HFFc6 (cell line): ENCODE measurements around the gene HIVEP1. TPM values are rescaled to one million over a fixed set of nuclear protein-coding genes. Genes with fewer than 3 reads are reported as not detected.

Experiments
- DNase-seq: peaks from one replicate; pipeline ENCODE4 v3.0.0-alpha.2; 2018
- H3K27ac Mint-ChIP-seq: 2 replicates; pipeline ENCODE4 v1.8.0; 2020; ENCODE audit warnings: mild to moderate bottlenecking, mixed read lengths
- H3K27me3 Mint-ChIP-seq: 2 replicates; pipeline ENCODE4 v1.8.0; 2021; ENCODE audit warnings: mild to moderate bottlenecking, moderate library complexity, mixed read lengths; ENCODE audit not compliant: insufficient read depth
- H3K36me3 Mint-ChIP-seq: 2 replicates; pipeline ENCODE4 v1.8.0; 2021; ENCODE audit warnings: low read depth, mixed read lengths
- H3K4me1 Mint-ChIP-seq: 2 replicates; pipeline ENCODE4 v1.8.0; 2020; ENCODE audit warnings: low read depth, mixed read lengths
- H3K4me3 Mint-ChIP-seq: 2 replicates; pipeline ENCODE4 v1.8.0; 2020; ENCODE audit warnings: mild to moderate bottlenecking, moderate library complexity, mixed read lengths
- H3K9me3 Mint-ChIP-seq: 2 replicates; pipeline ENCODE4 v1.8.0; 2020; ENCODE audit warnings: mild to moderate bottlenecking, mixed read lengths
- CTCF ChIP-seq: fragments of 200-600 bp; sonication (generic); IDR thresholded peaks from 2 replicates; pipeline ENCODE4 v1.5.0; 2021; ENCODE audit warnings: antibody characterized with exemption, mild to moderate bottlenecking
- total RNA-seq, 6 experiments: library from RNA; stranded (reverse); fragmentation: NEBNext Ultra II Directional; extraction: Animal tissue kit (Norgen Biotek cat#: 25700); gene quantifications; 2 replicates in 1 of 6; 3 replicates in 5 of 6; pipeline ENCODE4 v1.2.3, GENCODE V29; 2021

Gene HIVEP1
- total RNA-seq, 6 experiments from 2014 or later = 10.3 to 19.9 (median 11.8) TPM

GRCh38 chr6:12001004-12001705, 11.0 kb upstream of the HIVEP1 start:
- no peak for TF ChIP-seq CTCF
- Mint-ChIP-seq H3K36me3 (no peaks in the 10 kb centered on the region), H3K27me3 (no peaks in the 10 kb centered on the region), H3K27ac (no peak overlapping the region), H3K4me1 (peaks cover 21% of the 10 kb centered on the region), H3K4me3 (no peak overlapping the region), H3K9me3 (no peaks in the 10 kb centered on the region)
- DNase-seq = no peak

- H3K36me3 Mint-ChIP-seq = no peaks in the 10 kb centered on the region
- H3K27ac Mint-ChIP-seq = no peak overlapping the region
- no peaks in the 10 kb centered on the region for H3K27me3 Mint-ChIP-seq
- no peak for DNase-seq
- no peak overlapping the region for H3K4me3 Mint-ChIP-seq
- no peaks in the 10 kb centered on the region for H3K9me3 Mint-ChIP-seq
- H3K4me1 Mint-ChIP-seq = peaks cover 21% of the 10 kb centered on the region
- TF ChIP-seq CTCF = no peak
Measured at GRCh38 chr6:12001706-12002435, 10.2 kb upstream of the HIVEP1 start.

GRCh38 chr6:12007473-12007872, 4.6 kb upstream of the HIVEP1 start:
- H3K27me3 Mint-ChIP-seq = peaks cover 2% of the 10 kb centered on the region; the same call in 1 of the 2 replicates
- H3K27ac Mint-ChIP-seq = peak overlapping the region; percentile 99; the same call in 1 of the 2 replicates
- DNase-seq = no peak
- no peaks in the 10 kb centered on the region for H3K9me3 Mint-ChIP-seq
- H3K36me3 Mint-ChIP-seq = no peaks in the 10 kb centered on the region
- no peak overlapping the region for H3K4me3 Mint-ChIP-seq
- peaks cover 24% of the 10 kb centered on the region for H3K4me1 Mint-ChIP-seq
- TF ChIP-seq CTCF = no peak

- Mint-ChIP-seq H3K4me1 (peaks cover 24% of the 10 kb centered on the region), H3K27ac (peak overlapping the region; percentile 99), H3K36me3 (no peaks in the 10 kb centered on the region), H3K9me3 (no peaks in the 10 kb centered on the region), H3K4me3 (peak overlapping the region; percentile 98), H3K27me3 (peaks cover 2% of the 10 kb centered on the region; the same call in 1 of the 2 replicates)
- TF ChIP-seq CTCF = no peak
- DNase-seq = no peak
Measured at GRCh38 chr6:12007887-12008286, 4.2 kb upstream of the HIVEP1 start.

GRCh38 chr6:12008366-12009179, 3.5 kb upstream of the HIVEP1 start:
- H3K4me3 Mint-ChIP-seq = peak overlapping the region; percentile 98
- peak overlapping the region; percentile 99 for H3K27ac Mint-ChIP-seq
- H3K36me3 Mint-ChIP-seq = no peaks in the 10 kb centered on the region
- peaks cover 2% of the 10 kb centered on the region; the same call in 1 of the 2 replicates for H3K27me3 Mint-ChIP-seq
- TF ChIP-seq CTCF = no peak
- no peaks in the 10 kb centered on the region for H3K9me3 Mint-ChIP-seq
- peaks cover 29% of the 10 kb centered on the region for H3K4me1 Mint-ChIP-seq
- peak; percentile 48 for DNase-seq
